Small intestine (tissue), 7 donors: Measurements from ENCODE around the gene CBFB. TPM values are rescaled to one million over a fixed set of nuclear protein-coding genes. Genes with fewer than 3 reads are reported as not detected.

Source experiments
- DNase-seq, 2 donors: peaks; one replicate each; pipeline versions ENCODE4 v3.0.0 to v3.0.0-alpha.2; 2013
- FAIRE-seq: peaks from 2 replicates; lab custom pipeline; 2012; peaks lifted over from hg19 to GRCh38; lab: Jason Lieb, UNC
- H3K27ac ChIP-seq, 3 donors: one replicate each; pipeline ENCODE4 v1.5.1; 2013; ENCODE audit warnings: low read length in 2 of 3, mild to moderate bottlenecking in 2 of 3, control low read depth in 1 of 3, inconsistent platforms in 1 of 3, low read depth in 1 of 3, moderate library complexity in 1 of 3
- H3K27me3 ChIP-seq, 3 donors: one replicate each; pipeline ENCODE4 v1.6.1; 2013; ENCODE audit warnings: low read length in 3 of 3, inconsistent platforms in 1 of 3; ENCODE audit not compliant: control insufficient read depth in 3 of 3, insufficient read depth in 3 of 3
- H3K36me3 ChIP-seq, 3 donors: one replicate each; pipeline ENCODE4 v1.6.1; 2013; ENCODE audit warnings: low read length in 3 of 3, inconsistent platforms in 1 of 3, low read depth in 1 of 3, mild to moderate bottlenecking in 1 of 3, moderate library complexity in 1 of 3; ENCODE audit not compliant: control insufficient read depth in 3 of 3, insufficient read depth in 2 of 3
- H3K4me1 ChIP-seq, 3 donors: one replicate each; pipeline ENCODE4 v1.6.1; 2013; ENCODE audit warnings: low read length in 2 of 3, inconsistent platforms in 1 of 3, low read depth in 1 of 3, mild to moderate bottlenecking in 1 of 3, moderate library complexity in 1 of 3; ENCODE audit not compliant: control insufficient read depth in 3 of 3, insufficient read depth in 2 of 3
- H3K4me3 ChIP-seq, 3 donors: one replicate each; pipeline ENCODE4 v1.5.1; 2013; ENCODE audit warnings: low read length in 3 of 3, control low read depth in 1 of 3, inconsistent platforms in 1 of 3, low read depth in 1 of 3, mild to moderate bottlenecking in 1 of 3, moderate library complexity in 1 of 3
- H3K9me3 ChIP-seq, 2 donors: one replicate each; pipeline ENCODE4 v1.6.1; 2013; ENCODE audit warnings: low read depth in 1 of 2, low read length in 1 of 2; ENCODE audit not compliant: control insufficient read depth in 2 of 2, insufficient read depth in 1 of 2
- WGBS, 3 donors: extraction: QIAGEN DNeasy Blood & Tissue Kit; methylation state at CpG; one replicate each; pipeline ENCODE4 v1.1.7; 2013; 5-methylcytosine and 5-hydroxymethylcytosine counted together
- polyA plus RNA-seq, 4 donors: library from polyadenylated mRNA; stranded (reverse) in 3 of 4; unstranded in 1 of 4; fragments of 200-250 nt in 3 of 4; fragments of 120-200 nt in 1 of 4; gene quantifications; one replicate each; pipeline versions ENCODE4 v1.2.1 to v1.2.3, GENCODE V29; 2013
- donor health status: healthy with polysubstance abuse.
- donor health status: control.
- donor health status: control.
- donor health status: Bipolar disorder and iron deficiency.
- donor health status: healthy.

Gene CBFB
- polyA plus RNA-seq, 4 donors, result 5.4 to 21.6 (median 10.7) TPM

GRCh38 chr16:66996324-66996982 lies 32.5 kb upstream of the CBFB start:
- FAIRE-seq (no peak), DNase-seq (peak in 1 of 2 donors; percentile 74)
- peaks cover 0 to 1% (median 0%) of the 10 kb centered on the region in 3 donors for H3K36me3 ChIP-seq
- H3K4me1 ChIP-seq, result peaks cover 0 to 9% (median 0%) of the 10 kb centered on the region in 3 donors
- 33 to 48% (median 40%) methylated on average over 6 of the region's 6 CpGs for whole genome bisulfite sequencing, 3 donors
- no peak overlapping the region for H3K4me3 ChIP-seq
- H3K9me3 ChIP-seq, result no peaks in the 10 kb centered on the region
- H3K27me3 ChIP-seq, result no peaks in the 10 kb centered on the region
- H3K27ac ChIP-seq, result no peak overlapping the region

- Histone ChIP-seq H3K27me3 (no peaks in the 10 kb centered on the region), H3K9me3 (no peaks in the 10 kb centered on the region), H3K27ac (no peak overlapping the region), H3K36me3 (peaks cover 0 to 4% (median 0%) of the 10 kb centered on the region in 3 donors), H3K4me3 (no peak overlapping the region), H3K4me1 (peaks cover 0 to 9% (median 0%) of the 10 kb centered on the region in 3 donors)
- 74 to 85% (median 79%) methylated on average over 3 of the region's 3 CpGs for WGBS, 3 donors
- no peak for FAIRE-seq
- no peak for DNase-seq
Observed at GRCh38 chr16:66996983-66997358, 32.0 kb upstream of the CBFB start.

- no peak for FAIRE-seq
- 5 to 7% (median 5%) methylated on average over 65 to 87 of the region's 89 CpGs for WGBS, 3 donors
- H3K27ac ChIP-seq, result peak overlapping the region in 1 of 3 donors; percentile 53
- H3K36me3 ChIP-seq, result peaks cover 0 to 37% (median 0%) of the 10 kb centered on the region in 3 donors
- peak overlapping the region; percentile 47 to 57 (median 57) for H3K4me3 ChIP-seq
- no peaks in the 10 kb centered on the region for H3K9me3 ChIP-seq
- no peaks in the 10 kb centered on the region for H3K27me3 ChIP-seq
- peaks cover 0 to 9% (median 0%) of the 10 kb centered on the region in 3 donors for H3K4me1 ChIP-seq
- DNase-seq, result peak; percentile 56 to 77
Observed at GRCh38 chr16:67000384-67001351, 28.3 kb upstream of the CBFB start.

- H3K4me3 ChIP-seq, result no peak overlapping the region
- FAIRE-seq (no peak), DNase-seq (no peak)
- H3K27ac ChIP-seq, result no peak overlapping the region
- 89 to 92% (median 91%) methylated on average over 3 of the region's 3 CpGs for WGBS, 3 donors
- H3K36me3 ChIP-seq, result peaks cover 0 to 42% (median 0%) of the 10 kb centered on the region in 3 donors
- no peaks in the 10 kb centered on the region for H3K27me3 ChIP-seq
- H3K9me3 ChIP-seq, result no peaks in the 10 kb centered on the region
- peaks cover 0 to 5% (median 0%) of the 10 kb centered on the region in 3 donors for H3K4me1 ChIP-seq
Observed at GRCh38 chr16:67001726-67002125, 27.2 kb upstream of the CBFB start.

GRCh38 chr16:67006930-67007658 lies 21.9 kb upstream of the CBFB start:
- peaks cover 0 to 38% (median 0%) of the 10 kb centered on the region in 3 donors for H3K36me3 ChIP-seq
- H3K4me1 ChIP-seq, result no peaks in the 10 kb centered on the region
- 85 to 86% (median 85%) methylated on average over 12 of the region's 12 CpGs for WGBS, 3 donors
- peaks cover 0 to under 1% (median 0%) of the 10 kb centered on the region in 3 donors for H3K27me3 ChIP-seq
- no peak for FAIRE-seq
- no peak overlapping the region for H3K27ac ChIP-seq
- H3K4me3 ChIP-seq, result no peak overlapping the region
- no peaks in the 10 kb centered on the region for H3K9me3 ChIP-seq
- no peak for DNase-seq

GRCh38 chr16:67009158-67009557 lies 19.8 kb upstream of the CBFB start:
- H3K27ac ChIP-seq, result no peak overlapping the region
- DNase-seq (no peak), FAIRE-seq (no peak)
- no peaks in the 10 kb centered on the region for H3K9me3 ChIP-seq
- peaks cover 0 to 21% (median 0%) of the 10 kb centered on the region in 3 donors for H3K36me3 ChIP-seq
- H3K4me3 ChIP-seq, result no peak overlapping the region
- peaks cover 0 to 19% (median 0%) of the 10 kb centered on the region in 3 donors for H3K27me3 ChIP-seq
- 50 to 70% (median 60%) methylated on average over 1 of the region's 1 CpG for WGBS, 3 donors
- H3K4me1 ChIP-seq, result peaks cover 0 to 8% (median 0%) of the 10 kb centered on the region in 3 donors

- DNase-seq, result no peak
- no peaks in the 10 kb centered on the region for H3K9me3 ChIP-seq
- no peak overlapping the region for H3K27ac ChIP-seq
- H3K4me3 ChIP-seq, result no peak overlapping the region
- peaks cover 0 to 2% (median 0%) of the 10 kb centered on the region in 3 donors for H3K36me3 ChIP-seq
- H3K4me1 ChIP-seq, result peaks cover 0 to 14% (median 0%) of the 10 kb centered on the region in 3 donors
- FAIRE-seq, result no peak
- WGBS, 3 donors, result 87 to 98% (median 91%) methylated on average over 2 of the region's 2 CpGs
- peaks cover 0 to 35% (median 2%) of the 10 kb centered on the region in 3 donors for H3K27me3 ChIP-seq
Observed at GRCh38 chr16:67011274-67011673, 17.7 kb upstream of the CBFB start.
